ENCODE data around the gene VPS9D1.
"Not testable (repeated sequence)": the region's sequence is repeated elsewhere in the genome, so short reads cannot be mapped to it uniquely, and the experiment has no call there.

DNA sequence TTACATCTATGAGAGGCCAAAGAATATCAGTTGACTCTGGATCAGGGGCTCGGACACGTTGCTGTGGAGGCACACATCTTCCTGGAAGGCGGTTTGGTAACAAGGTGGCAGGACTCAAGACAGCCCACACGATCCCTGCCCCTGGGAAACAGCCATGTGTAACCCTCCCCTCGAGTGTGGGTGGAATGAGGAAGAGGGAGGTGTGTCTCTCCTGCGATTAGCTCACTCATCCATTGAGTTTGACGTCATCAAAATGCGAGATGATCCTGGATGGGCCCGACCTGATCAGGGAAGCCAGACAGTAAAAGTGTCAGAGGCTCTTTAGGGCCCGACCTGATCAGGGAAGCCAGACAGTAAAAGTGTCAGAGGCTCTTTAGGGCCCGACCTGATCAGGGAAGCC lies 56.5 kb downstream of the VPS9D1 start:
- TF ChIP-seq, protein P1, sequence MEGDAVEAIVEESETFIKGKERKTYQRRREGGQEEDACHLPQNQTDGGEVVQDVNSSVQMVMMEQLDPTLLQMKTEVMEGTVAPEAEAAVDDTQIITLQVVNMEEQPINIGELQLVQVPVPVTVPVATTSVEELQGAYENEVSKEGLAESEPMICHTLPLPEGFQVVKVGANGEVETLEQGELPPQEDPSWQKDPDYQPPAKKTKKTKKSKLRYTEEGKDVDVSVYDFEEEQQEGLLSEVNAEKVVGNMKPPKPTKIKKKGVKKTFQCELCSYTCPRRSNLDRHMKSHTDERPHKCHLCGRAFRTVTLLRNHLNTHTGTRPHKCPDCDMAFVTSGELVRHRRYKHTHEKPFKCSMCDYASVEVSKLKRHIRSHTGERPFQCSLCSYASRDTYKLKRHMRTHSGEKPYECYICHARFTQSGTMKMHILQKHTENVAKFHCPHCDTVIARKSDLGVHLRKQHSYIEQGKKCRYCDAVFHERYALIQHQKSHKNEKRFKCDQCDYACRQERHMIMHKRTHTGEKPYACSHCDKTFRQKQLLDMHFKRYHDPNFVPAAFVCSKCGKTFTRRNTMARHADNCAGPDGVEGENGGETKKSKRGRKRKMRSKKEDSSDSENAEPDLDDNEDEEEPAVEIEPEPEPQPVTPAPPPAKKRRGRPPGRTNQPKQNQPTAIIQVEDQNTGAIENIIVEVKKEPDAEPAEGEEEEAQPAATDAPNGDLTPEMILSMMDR (IDR thresholded peaks at IDR 0.05) = not testable (repeated sequence)
- not testable (repeated sequence) for TF ChIP-seq POLR2A (IDR thresholded peaks at IDR 0.05)
